Activated CD8-positive, alpha-beta T cell treated with anti-CD3 and anti-CD28 coated beads, Interleukin-2, amount 10 ng/mL, durations not matched to agents 7 days and 5 days (primary cell): Measurements from ENCODE around the gene ZNF485. TPM values are rescaled to one million over a fixed set of nuclear protein-coding genes. Genes with fewer than 3 reads are reported as not detected.

Source experiments
- ATAC-seq: fragments of 150-1000 bp; cut with Tn5 transposase; one replicate; pipeline ENCODE4 v1.10.0; 2021; ENCODE audit warnings: moderate library complexity
- CTCF ChIA-PET: fragments of 350-600 bp; sonication (Branson Sonifier 250); formaldehyde crosslinking; loops from one replicate; lab custom pipeline; 2021; ENCODE audit warnings: antibody characterized with exemption; lab: Charles Lee
- POLR2A ChIA-PET: fragments of 350-600 bp; sonication (Branson Sonifier 250); formaldehyde crosslinking; loops from one replicate; lab custom pipeline; 2021; ENCODE audit warnings: antibody characterized with exemption; lab: Charles Lee
- DNase-seq: peaks from one replicate; pipeline ENCODE4 v3.0.0-alpha.2; 2020
- H3K27ac Mint-ChIP-seq: one replicate; pipeline ENCODE4 v1.8.0; 2021; ENCODE audit warnings: mild to moderate bottlenecking, mixed read lengths
- H3K27me3 Mint-ChIP-seq: one replicate; pipeline ENCODE4 v1.8.0; 2021; ENCODE audit warnings: low read depth, mixed read lengths
- H3K36me3 Mint-ChIP-seq: one replicate; pipeline ENCODE4 v1.8.0; 2021; ENCODE audit warnings: low read depth, mixed read lengths
- H3K4me1 Mint-ChIP-seq: one replicate; pipeline ENCODE4 v1.8.0; 2021; ENCODE audit warnings: low read depth, mixed read lengths
- H3K4me3 Mint-ChIP-seq: one replicate; pipeline ENCODE4 v1.8.0; 2021; ENCODE audit warnings: mild to moderate bottlenecking, mixed read lengths
- H3K9me3 Mint-ChIP-seq: one replicate; pipeline ENCODE4 v1.8.0; 2022; ENCODE audit warnings: mixed read lengths; ENCODE audit not compliant: insufficient read depth
- total RNA-seq, 2 experiments: library from RNA; stranded (reverse); gene quantifications; one replicate each; pipeline ENCODE4 v1.2.3, GENCODE V29; 2021

ZNF485 gene
- total RNA-seq, 2 experiments from 2014 or later = 4.7 to 4.8 TPM

- H3K9me3 Mint-ChIP-seq = peaks cover 41% of the 10 kb centered on the region
- DNase-seq = peak; percentile 45
- ChIA-PET CTCF (interaction anchor here (0.6 to 2.0 kb wide), 3 partner anchors 10 to 34 kb away, joined by 3 to 5 read pairs (median 3); no protein-coding TSS in a partner anchor), POLR2A (no interaction called here)
- ATAC-seq = no peak
- H3K27ac Mint-ChIP-seq = peak overlapping the region; percentile 82
- peaks cover 50% of the 10 kb centered on the region for H3K36me3 Mint-ChIP-seq
- H3K4me1 Mint-ChIP-seq = peaks cover 24% of the 10 kb centered on the region
- peak overlapping the region; percentile 85 for H3K4me3 Mint-ChIP-seq
- H3K27me3 Mint-ChIP-seq = peaks cover 12% of the 10 kb centered on the region
Measured at GRCh38 chr10:43648095-43648397, 41.8 kb downstream of the ZNF485 start.

- ChIA-PET CTCF (interaction anchor here (1.2 to 2.0 kb wide), 4 partner anchors 9 to 54 kb away, joined by 3 to 5 read pairs (median 4); no protein-coding TSS in a partner anchor), POLR2A (no interaction called here)
- ATAC-seq = peak; percentile 98
- peaks cover 36% of the 10 kb centered on the region for H3K9me3 Mint-ChIP-seq
- peak; percentile 85 for DNase-seq
- peaks cover 24% of the 10 kb centered on the region for H3K4me1 Mint-ChIP-seq
- peak within 1 kb of the TSS; percentile 82 for H3K27ac Mint-ChIP-seq
- H3K36me3 Mint-ChIP-seq = peaks cover 45% of the 10 kb centered on the region
- H3K27me3 Mint-ChIP-seq = peaks cover 12% of the 10 kb centered on the region
- peak within 1 kb of the TSS; percentile 85 for H3K4me3 Mint-ChIP-seq
Measured at GRCh38 chr10:43648398-43649184, 42.4 kb downstream of the ZNF485 start, which contains the start of gene ZNF32. Gene ZNF32 (minus strand): TSS chr10:43648881. CDS start chr10:43646133, 2,748 bp downstream.

GRCh38 chr10:43649185-43649523 is 42.9 kb downstream of the ZNF485 start:
- Mint-ChIP-seq H3K9me3 (peaks cover 34% of the 10 kb centered on the region), H3K36me3 (peaks cover 39% of the 10 kb centered on the region), H3K4me1 (peaks cover 24% of the 10 kb centered on the region), H3K27me3 (peaks cover 16% of the 10 kb centered on the region), H3K4me3 (peak overlapping the region; percentile 85), H3K27ac (peak overlapping the region; percentile 82)
- CTCF ChIA-PET = interaction anchor here (1.2 to 2.0 kb wide), 3 partner anchors 8 to 54 kb away, joined by 3 to 5 read pairs (median 5); no protein-coding TSS in a partner anchor
- ATAC-seq = peak; percentile 2
- DNase-seq = no peak
- POLR2A ChIA-PET = no interaction called here

- POLR2A ChIA-PET = no interaction called here
- DNase-seq (no peak), ATAC-seq (no peak)
- H3K9me3 Mint-ChIP-seq = no peaks in the 10 kb centered on the region
- H3K36me3 Mint-ChIP-seq = peaks cover 4% of the 10 kb centered on the region
- no peak overlapping the region for H3K4me3 Mint-ChIP-seq
- peaks cover 7% of the 10 kb centered on the region for H3K4me1 Mint-ChIP-seq
- CTCF ChIA-PET = interaction anchor here (1.0 kb wide), 1 partner anchor 44 kb away, joined by 3 read pairs; no protein-coding TSS in a partner anchor
- H3K27me3 Mint-ChIP-seq = peaks cover 29% of the 10 kb centered on the region
- H3K27ac Mint-ChIP-seq = no peak overlapping the region
Measured at GRCh38 chr10:43653746-43654145, 47.5 kb downstream of the ZNF485 start.

GRCh38 chr10:43655311-43655710 is 49.1 kb downstream of the ZNF485 start:
- ChIA-PET CTCF (interaction anchor here (1.4 kb wide), 1 partner anchor 15 kb away, joined by 4 read pairs; no protein-coding TSS in a partner anchor), POLR2A (no interaction called here)
- Mint-ChIP-seq H3K36me3 (no peaks in the 10 kb centered on the region), H3K27ac (no peak overlapping the region), H3K9me3 (no peaks in the 10 kb centered on the region), H3K27me3 (peaks cover 23% of the 10 kb centered on the region), H3K4me1 (no peaks in the 10 kb centered on the region), H3K4me3 (no peak overlapping the region)
- no peak for ATAC-seq
- DNase-seq = no peak

- POLR2A ChIA-PET = no interaction called here
- no peak for DNase-seq
Measured at GRCh38 chr10:43658227-43658626, 52.0 kb downstream of the ZNF485 start.

GRCh38 chr10:43665054-43665453 is 58.8 kb downstream of the ZNF485 start:
- Mint-ChIP-seq H3K4me1 (peaks cover 12% of the 10 kb centered on the region), H3K27me3 (peaks cover 20% of the 10 kb centered on the region)

More at GRCh38 chr10:43658227-43658626, 52.0 kb downstream of the ZNF485 start:
- CTCF ChIA-PET = interaction anchor here (0.8 to 1.7 kb wide), 2 partner anchors 9 to 25 kb away, joined by 3 to 5 read pairs; partner anchors contain the start of gene ZNF32
- ATAC-seq = no peak
- no peak overlapping the region for H3K4me3 Mint-ChIP-seq
- H3K27me3 Mint-ChIP-seq = peaks cover 22% of the 10 kb centered on the region
- no peaks in the 10 kb centered on the region for H3K36me3 Mint-ChIP-seq
- H3K4me1 Mint-ChIP-seq = no peaks in the 10 kb centered on the region
- no peak overlapping the region for H3K27ac Mint-ChIP-seq
- H3K9me3 Mint-ChIP-seq = no peaks in the 10 kb centered on the region

GRCh38 chr10:43666552-43666951 is 60.3 kb downstream of the ZNF485 start:
- POLR2A ChIA-PET = no interaction called here
- no peak overlapping the region for H3K27ac Mint-ChIP-seq
- H3K27me3 Mint-ChIP-seq = peaks cover 21% of the 10 kb centered on the region
- H3K36me3 Mint-ChIP-seq = no peaks in the 10 kb centered on the region
- CTCF ChIA-PET = interaction anchor here (0.7 to 1.2 kb wide), 3 partner anchors 23 to 889 kb away, joined by 3 to 5 read pairs (median 4); no protein-coding TSS in a partner anchor
- no peaks in the 10 kb centered on the region for H3K9me3 Mint-ChIP-seq
- H3K4me3 Mint-ChIP-seq = no peak overlapping the region
- ATAC-seq (no peak), DNase-seq (no peak)
- peaks cover 12% of the 10 kb centered on the region for H3K4me1 Mint-ChIP-seq

More at GRCh38 chr10:43665054-43665453, 58.8 kb downstream of the ZNF485 start:
- ATAC-seq (no peak), DNase-seq (no peak)
- Mint-ChIP-seq H3K9me3 (no peaks in the 10 kb centered on the region), H3K4me3 (no peak overlapping the region), H3K27ac (no peak overlapping the region), H3K36me3 (no peaks in the 10 kb centered on the region)
- ChIA-PET POLR2A (no interaction called here), CTCF (no interaction called here)

- Mint-ChIP-seq H3K27me3 (peaks cover 18% of the 10 kb centered on the region), H3K9me3 (no peaks in the 10 kb centered on the region), H3K36me3 (no peaks in the 10 kb centered on the region), H3K4me3 (no peak overlapping the region), H3K27ac (no peak overlapping the region), H3K4me1 (peaks cover 12% of the 10 kb centered on the region)
- CTCF ChIA-PET = interaction anchor here (1.2 kb wide), 1 partner anchor 718 kb away, joined by 3 read pairs; no protein-coding TSS in a partner anchor
- no peak for DNase-seq
- no peak for ATAC-seq
- POLR2A ChIA-PET = no interaction called here
Measured at GRCh38 chr10:43667317-43667731, 61.1 kb downstream of the ZNF485 start.

Other genes starting within 250 kb of the ZNF485 start
- not detected for gene FXYD4, start 234.8 kb upstream of the ZNF485 start, total RNA-seq
- gene HNRNPF, start 197.3 kb upstream of the ZNF485 start, total RNA-seq = 100 to 1,000 TPM; 512 to 515 TPM
- gene ZNF487, start 169.3 kb upstream of the ZNF485 start, total RNA-seq = 1 to 10 TPM; 4.8 to 5.2 TPM
- 1 to 10 TPM in 1 of 2 experiments, under 1 TPM in 1; 0.52 to 1.1 TPM for gene ZNF239, start 31.8 kb upstream of the ZNF485 start, total RNA-seq
- 10 to 100 TPM; 16.5 to 18.0 TPM for gene ZNF32, start 42.4 kb downstream of the ZNF485 start, total RNA-seq